NCI-H748 (cell line): ENCODE data around the gene GPR107.

Experiments used
- DNase-seq: peaks from one replicate; lab custom pipeline; 2025; ENCODE audit not compliant: unreplicated experiment; lab: John Stamatoyannopoulos, UW

The GPR107 gene

DNA sequence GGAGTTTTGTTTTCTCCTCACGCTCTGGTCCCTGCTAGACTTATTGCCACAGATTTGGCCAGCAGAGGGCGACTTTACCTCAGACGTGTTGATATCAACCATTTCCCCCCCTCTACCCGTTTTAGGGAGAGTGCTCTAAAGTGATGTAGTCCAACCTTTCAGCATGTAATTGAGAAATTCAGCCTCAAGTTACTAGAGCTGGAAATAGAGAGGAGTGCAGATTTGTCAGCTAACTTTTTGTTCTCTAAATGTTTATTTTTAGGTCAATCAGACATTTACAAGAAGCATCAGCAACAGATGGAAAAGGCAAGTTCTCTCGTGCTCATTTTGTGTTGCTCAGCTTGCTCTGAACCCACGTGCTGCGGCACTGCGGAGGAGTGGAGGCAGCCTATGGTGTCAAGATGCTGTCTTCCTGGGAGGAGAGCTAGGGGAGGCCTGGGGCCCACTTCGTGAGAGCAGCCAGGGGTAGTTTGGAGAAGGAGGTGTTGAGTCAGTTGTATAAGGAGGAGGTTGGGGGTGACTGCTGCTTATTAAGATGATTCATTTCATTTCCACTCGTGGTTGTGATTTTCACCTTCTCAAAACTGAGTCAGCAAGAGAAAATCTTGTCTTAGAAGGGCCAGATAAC is 53.6 kb downstream of the GPR107 start:
- DNase-seq = peak; percentile 76

GRCh38 chr9:130107955-130108354 is 54.2 kb downstream of the GPR107 start:
- DNase-seq = no peak

DNA sequence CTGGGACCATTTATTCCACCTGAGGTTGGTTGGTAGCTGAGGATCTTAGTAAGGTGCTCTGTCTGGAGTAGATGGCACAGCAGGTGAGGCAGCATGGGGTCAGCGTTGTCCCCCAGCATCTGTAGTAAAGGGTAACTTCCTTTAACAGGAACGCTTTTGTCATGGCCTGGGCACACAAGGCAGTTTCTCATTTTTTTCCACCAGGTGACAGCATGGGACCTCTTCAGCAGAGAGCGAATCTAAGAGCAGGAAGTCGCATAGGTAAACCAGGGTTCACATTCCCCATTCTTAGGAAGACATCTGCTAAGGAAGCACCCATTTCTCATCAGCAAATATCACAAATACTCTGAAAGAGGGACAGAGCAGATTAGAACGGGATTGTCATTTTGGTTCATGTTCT is 56.5 kb downstream of the GPR107 start:
- no peak for DNase-seq

DNA sequence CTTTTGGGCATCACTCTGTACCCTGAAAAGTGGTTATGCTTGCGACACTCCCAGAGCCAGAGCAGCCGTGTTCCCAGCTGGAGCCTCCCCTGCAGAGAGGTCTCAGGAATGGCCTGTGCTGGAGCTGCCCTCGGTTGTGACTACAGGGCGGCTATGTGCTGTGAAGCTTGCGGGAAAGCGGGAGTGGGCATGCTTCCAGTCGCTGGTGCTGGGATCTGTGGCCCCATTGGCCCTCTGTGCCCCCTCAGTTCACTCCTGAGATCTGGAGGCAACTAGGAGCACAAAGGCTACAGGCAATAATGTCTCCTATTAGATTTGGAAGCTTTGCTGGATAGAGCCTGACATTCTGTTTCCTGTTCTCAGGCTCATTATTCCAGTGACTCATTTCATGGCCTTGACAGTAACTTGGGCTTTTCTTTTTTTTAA is 56.9 kb downstream of the GPR107 start:
- no peak for DNase-seq

DNA sequence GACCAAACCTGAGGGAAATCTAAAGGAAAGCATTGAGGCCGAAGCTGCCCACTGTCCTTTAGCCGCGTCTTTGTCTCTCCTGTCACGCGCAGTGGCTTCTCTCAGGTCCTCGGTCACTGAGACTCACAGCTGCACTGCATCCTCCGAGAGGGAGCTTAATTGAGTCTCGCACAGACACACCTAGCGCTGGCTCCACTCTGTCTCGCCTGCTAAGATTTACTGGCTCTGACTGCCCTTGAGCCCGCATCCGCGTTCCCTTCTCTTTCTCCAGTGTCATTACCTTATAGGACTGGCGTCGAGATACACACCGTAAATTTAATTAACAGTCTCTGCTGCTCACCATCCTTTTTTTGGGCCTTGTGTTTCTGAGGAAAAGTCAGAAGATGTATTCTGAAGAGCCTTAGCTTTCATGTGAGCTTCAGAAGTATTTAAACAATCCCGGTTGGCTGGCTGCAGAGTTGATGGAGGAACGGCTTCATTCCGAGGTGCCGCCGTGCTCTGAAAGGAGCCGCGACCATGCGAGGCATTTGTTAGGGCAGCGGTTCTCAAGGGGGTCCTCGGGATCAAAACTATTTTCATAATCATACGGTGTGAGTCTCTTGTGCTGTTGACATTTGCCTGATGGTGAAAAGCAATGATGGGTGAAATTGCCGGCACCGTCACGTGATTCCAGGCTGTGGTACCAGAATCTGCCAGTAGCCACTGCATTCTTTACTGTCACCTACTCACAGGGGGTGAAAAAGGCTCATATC is 58.3 kb downstream of the GPR107 start:
- DNase-seq = peak; percentile 52

GRCh38 chr9:130112538-130113151 is 58.9 kb downstream of the GPR107 start:
- no peak for DNase-seq

DNA sequence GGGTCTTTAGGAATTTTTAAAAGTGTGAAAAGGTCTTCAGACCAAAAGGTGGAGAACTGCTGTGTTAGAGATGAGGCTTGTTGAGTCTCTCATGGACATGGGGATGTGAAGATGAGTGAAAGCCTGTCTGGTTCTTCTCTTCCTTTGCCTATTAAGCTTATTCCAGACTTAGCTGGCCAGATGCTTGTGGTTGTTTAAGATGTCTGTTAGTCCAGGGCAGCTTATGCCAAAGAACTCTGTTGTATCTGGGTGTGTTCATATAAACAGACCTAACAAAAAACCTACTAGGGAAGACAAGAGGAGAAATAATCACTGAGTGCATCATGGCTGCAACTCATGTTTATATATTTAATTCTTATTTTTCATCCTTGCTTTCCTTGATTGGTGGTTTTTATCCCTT is 61.0 kb downstream of the GPR107 start:
- DNase-seq = no peak

- no peak for DNase-seq
These were observed 62.6 kb downstream of the GPR107 start for GRCh38 chr9:130116346-130116745.

DNA sequence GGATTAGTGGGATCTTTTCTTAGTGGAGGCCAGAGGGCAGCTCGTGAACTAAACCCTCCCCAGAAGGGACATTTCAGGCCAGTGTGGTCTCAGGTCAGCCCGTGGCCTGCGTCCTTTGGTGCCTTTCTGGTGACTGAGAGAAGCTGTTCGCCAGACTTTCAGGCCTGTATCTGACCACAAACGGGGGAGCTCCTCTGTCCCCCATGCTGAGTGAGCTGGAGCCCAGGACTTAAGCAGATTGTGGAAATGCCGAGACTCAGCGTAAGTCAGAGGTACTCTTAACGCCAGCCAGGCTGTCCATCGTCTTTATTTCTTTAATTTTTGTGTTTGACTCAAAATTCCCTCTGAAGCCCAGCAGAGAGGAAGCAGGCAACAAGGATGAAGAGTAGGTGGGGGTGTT is 63.7 kb downstream of the GPR107 start:
- DNase-seq = no peak

- no peak for DNase-seq
These were observed 64.3 kb downstream of the GPR107 start for GRCh38 chr9:130117816-130118632.

GRCh38 chr9:130118841-130119518 is 65.3 kb downstream of the GPR107 start:
- DNase-seq = peak; percentile 99

GRCh38 chr9:130119519-130120298 is 66.0 kb downstream of the GPR107 start:
- no peak for DNase-seq

GRCh38 chr9:130120299-130120587 is 66.5 kb downstream of the GPR107 start:
- DNase-seq = no peak

GRCh38 chr9:130120832-130121231 is 67.1 kb downstream of the GPR107 start:
- no peak for DNase-seq

DNA sequence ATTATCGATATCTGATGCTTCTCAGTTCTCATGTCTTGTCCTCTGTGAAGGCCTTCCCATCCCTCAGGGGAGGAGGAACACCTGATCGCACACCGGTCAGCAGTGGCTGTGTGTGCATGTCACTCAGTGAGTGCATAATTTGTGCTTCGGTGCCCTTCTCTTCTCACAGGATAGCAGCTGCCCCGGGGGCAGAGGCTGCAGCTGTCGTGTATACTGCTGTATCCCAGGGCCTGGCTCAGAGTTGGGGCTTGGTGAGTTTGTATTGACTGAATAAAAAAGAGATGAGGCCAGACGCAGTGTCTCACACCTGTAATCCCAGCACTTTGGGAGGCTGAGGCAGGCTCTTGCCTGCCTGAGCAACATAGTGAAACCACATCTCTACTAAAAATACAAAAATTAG is 68.8 kb downstream of the GPR107 start:
- DNase-seq = no peak

GRCh38 chr9:130124085-130124860 is 70.6 kb downstream of the GPR107 start:
- DNase-seq = no peak

- no peak for DNase-seq
These were observed 73.2 kb downstream of the GPR107 start for GRCh38 chr9:130126721-130127433.

DNA sequence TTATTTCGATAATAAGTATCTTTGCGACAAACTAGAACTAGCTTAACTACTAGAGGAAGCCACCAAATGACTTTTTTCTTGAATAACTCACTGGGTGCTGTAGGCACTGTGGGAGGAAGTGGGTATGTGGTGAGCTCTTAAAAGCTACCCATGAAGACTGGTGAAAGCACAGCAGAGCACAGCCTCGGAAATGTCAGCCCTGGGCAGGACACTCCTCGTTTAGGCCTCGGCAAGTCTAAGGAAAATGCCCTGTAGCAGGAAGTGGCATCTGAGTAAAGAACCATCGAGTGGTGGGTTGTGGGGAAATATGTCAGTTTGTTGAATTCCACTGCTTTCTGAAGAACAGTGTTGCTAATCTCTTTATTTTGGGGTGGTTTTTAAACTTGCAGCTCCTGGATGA is 74.5 kb downstream of the GPR107 start:
- no peak for DNase-seq
